Measurements from ENCODE around the gene ARHGAP31.
"Not testable (repeated sequence)": the region's sequence is repeated elsewhere in the genome, so short reads cannot be mapped to it uniquely, and the experiment has no call there.

Gene ARHGAP31

GRCh38 chr3:119294696-119295671 is 801 bp downstream of the ARHGAP31 start:
- DNase-seq (ENCODE audit: low read depth) = peak; percentile 57

DNA sequence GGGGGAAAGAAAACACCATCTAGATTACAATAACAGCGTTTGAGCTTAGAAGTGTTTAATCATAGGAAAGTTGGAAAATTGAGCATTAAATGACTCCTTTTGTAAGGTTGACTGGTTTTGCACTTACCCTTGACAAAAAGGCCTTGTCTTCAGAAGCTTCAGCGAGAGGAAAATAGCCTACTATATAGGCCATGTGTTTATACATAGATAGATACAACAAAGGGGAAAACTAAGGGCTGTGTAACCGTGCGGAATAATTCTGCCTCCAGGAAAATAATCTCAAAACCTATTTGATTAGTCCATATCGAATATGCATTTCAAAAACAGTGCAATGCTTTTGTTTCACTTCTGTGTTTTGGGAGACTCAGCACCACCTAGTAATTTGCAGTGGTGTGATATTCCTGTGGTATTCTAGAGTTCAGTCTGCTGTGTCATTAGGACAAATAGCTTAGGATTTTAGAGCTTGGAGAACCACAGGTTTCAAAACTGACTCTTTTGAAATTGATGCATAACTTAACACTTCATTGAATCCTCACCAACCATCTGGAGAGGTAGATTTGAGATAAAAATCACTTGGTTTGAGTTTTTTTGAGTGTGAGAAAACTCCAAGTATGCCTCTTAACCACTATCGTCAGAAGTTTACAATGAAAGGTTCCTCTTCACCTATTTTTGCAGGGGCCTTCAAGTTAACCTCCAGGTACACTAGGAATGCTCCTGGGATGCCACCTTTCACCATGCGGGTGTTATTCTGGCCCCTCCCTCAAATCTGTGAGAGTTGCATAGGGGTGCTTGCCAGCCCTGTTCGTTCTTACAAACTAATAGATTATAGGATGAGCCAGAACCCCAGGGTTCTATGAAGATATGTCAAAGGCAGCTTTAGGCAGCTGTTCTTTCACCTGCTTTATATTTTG is 1.9 kb downstream of the ARHGAP31 start:
- DNase-seq (ENCODE audit: low read depth) = peak; percentile 64

GRCh38 chr3:119296727-119297122 is 2.5 kb downstream of the ARHGAP31 start:
- DNase-seq (ENCODE audit: low read depth) = no peak

- peak; percentile 72 for DNase-seq (ENCODE audit: low read depth)
These were observed 3.0 kb downstream of the ARHGAP31 start for GRCh38 chr3:119297169-119297568.

DNA sequence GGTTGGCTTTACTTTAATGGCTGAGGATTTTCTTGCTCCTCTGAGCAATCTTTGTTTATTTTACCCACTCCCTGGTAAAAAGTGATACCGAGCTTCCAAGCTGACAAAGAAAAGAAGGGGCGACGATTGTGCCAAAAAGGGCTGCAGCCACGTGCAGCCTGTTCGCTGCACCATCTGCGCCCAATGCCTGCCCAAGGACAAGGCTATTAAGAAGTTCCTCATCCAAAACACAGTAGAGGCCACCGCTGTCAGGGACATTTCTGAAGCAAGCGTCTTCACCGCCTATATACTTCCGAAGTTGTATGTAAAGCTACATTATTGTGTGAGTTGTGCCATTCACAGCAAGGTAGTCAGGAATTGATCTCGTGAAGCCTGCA is 4.4 kb downstream of the ARHGAP31 start:
- no peak for DNase-seq (ENCODE audit: low read depth)

- peak; percentile 32 for DNase-seq (ENCODE audit: low read depth)
These were observed 6.8 kb downstream of the ARHGAP31 start for GRCh38 chr3:119300991-119301391.

GRCh38 chr3:119301662-119302061 is 7.5 kb downstream of the ARHGAP31 start:
- DNase-seq (ENCODE audit: low read depth) = no peak

DNA sequence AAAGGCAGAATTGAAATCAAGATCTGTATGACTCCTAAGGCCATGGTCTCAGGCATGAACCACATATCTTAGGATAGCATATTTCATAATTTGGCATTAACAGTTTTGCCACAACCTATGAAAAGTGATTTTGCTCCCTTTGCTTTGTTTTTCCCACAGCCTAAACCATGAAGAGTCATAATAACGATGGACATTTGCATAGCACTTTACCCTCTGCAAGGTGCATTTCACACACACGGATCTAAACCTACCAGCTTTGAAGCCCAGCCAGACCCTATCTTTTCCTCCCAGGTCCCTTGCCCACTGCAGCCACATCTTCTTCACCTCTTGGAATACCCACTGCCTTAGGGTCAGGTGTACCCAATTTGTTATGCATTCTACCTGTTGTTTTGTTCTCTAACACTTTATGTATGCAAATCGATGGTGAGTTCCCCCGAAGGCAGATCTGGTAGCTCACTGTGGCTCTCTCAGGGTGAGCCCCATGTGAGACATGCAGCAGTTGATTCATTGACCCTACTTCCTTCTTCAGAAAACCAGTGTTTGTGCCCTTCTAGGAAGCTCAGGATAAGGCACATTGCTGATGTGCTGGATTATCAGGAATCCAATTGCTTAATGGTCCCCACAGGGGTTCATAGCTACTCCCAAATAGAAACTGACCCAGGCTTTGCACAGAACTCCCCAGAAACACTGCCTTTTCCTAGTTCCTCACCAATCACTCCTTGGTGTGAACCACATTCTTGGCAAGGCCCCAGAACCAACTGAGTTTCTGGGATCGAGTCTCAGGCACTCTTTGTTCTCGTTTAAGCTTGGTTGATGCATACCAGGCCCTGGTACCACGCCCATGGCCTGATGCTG is 8.7 kb downstream of the ARHGAP31 start:
- peak; percentile 53 for DNase-seq (ENCODE audit: low read depth)

- peak; percentile 93 for DNase-seq (ENCODE audit: low read depth)
These were observed 10.1 kb downstream of the ARHGAP31 start for GRCh38 chr3:119304201-119304713.

GRCh38 chr3:119305286-119305685 is 11.1 kb downstream of the ARHGAP31 start:
- DNase-seq (ENCODE audit: low read depth) = peak; percentile 57

DNA sequence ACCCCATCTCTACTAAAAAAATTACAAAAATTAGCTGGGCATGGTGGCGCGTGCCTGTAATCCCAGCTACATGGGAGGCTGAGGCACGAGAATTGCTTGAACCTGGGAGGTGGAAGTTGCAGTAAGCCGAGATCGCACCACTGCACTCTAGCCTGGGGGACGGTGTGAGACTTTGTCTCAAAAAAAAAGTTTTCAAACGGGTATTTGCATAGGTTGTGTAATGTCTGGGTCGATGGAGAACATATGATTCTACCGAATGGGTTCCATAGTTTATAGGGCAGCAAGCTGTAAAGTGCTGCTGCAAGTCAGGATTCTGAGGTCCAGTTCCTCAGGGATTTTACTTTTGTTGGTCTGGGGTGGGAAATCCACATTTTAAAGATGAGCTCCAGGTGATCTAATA is 12.2 kb downstream of the ARHGAP31 start:
- not testable (repeated sequence) for DNase-seq (ENCODE audit: low read depth)

- DNase-seq (ENCODE audit: low read depth) = peak; percentile 18
These were observed 14.2 kb downstream of the ARHGAP31 start for GRCh38 chr3:119308355-119308754.

- no peak for DNase-seq (ENCODE audit: low read depth)
These were observed 15.4 kb downstream of the ARHGAP31 start for GRCh38 chr3:119309591-119309990.

GRCh38 chr3:119310071-119310470 is 15.9 kb downstream of the ARHGAP31 start:
- DNase-seq (ENCODE audit: low read depth) = peak; percentile 99

DNA sequence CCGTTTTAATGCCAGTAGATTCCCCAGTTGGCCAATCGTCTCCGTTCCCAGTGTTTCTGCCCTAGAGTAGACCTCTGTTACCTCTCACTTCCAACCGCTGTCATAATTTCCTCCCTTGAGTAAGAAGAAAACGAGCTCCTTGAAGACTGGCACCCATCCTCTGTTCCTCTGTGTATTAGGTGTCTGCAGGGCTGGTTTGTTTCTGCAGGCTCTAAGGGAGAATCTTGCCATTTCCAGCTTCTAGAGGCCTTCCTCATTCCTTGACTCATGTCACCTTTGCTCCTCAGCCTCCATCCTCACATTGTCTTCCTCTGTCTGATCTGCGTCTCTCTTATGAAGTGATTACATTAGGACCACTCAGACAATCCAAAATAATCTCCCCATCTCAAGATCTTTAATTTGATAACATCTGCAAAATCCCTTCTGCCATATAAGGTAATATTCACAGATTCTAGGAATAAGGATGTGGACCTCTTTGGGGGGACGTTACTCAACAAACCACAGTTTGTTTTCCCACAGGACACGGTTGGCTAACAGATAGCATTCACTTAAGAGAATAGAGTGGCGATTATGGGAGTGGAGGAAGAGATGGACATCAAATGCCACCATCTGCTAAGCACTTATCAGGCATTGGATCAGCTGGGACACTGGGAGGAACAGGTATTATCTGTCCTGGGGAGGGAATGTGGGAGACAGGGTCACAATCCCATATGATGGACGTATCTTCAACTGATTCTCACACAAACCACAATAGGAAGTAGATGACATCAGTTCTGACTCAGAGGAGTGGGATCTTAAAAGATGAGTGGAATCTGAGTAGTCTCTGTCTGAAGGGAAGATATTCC is 17.1 kb downstream of the ARHGAP31 start:
- DNase-seq (ENCODE audit: low read depth) = peak; percentile 92

DNA sequence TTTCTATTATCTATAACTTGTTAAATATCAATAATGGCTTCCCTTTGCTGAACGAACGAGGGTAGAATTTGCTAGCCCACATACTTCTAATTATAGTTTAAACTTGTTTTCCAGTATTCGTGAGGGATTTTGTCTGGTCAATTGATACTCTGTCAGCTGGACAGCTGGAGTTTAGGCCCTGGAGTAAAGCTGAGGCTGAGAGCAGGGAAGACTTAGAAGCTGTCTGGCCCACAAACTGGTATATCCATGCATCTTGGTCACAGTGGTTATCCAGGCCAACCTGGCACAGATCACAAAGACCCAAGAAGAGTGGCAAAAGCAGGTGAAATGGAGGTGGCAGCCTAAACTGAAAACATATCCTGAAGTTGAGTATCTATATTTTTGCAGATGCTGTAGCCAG is 19.3 kb downstream of the ARHGAP31 start:
- no peak for DNase-seq (ENCODE audit: low read depth)

GRCh38 chr3:119314821-119315220 is 20.6 kb downstream of the ARHGAP31 start:
- DNase-seq (ENCODE audit: low read depth) = no peak

DNA sequence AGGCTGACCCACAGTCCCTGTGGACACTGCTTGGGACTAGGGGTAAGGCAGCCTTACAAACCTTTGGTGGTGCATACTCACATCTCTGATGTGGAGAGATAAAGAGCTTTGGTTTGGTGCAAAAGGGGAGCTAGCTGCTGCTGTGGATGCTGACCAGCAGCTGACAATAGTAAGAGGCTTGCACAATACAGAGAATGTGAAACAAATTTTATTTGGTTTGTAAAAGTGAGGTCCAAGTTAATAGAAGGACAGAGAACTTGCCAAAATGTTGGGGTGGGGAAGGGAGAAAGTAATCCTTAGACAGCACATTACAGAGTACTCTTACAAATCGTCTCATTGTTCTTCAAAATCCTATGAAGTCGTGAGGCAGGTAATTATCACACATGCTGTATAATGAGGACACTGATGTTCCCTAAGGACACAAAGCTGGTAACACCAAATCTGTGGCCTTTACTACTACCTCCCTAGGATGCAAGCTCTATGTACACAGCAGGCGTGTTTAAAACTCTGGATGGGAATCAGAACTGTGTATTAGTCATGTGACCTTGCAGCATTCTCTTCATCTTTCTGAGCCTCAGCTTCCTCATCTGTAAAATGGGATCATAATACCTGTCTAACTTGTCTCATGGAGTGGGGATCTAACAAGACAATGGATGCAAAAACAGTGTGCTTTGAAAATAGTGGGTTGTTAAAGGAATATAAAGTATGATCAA is 21.6 kb downstream of the ARHGAP31 start:
- peak; percentile 36 for DNase-seq (ENCODE audit: low read depth)

DNA sequence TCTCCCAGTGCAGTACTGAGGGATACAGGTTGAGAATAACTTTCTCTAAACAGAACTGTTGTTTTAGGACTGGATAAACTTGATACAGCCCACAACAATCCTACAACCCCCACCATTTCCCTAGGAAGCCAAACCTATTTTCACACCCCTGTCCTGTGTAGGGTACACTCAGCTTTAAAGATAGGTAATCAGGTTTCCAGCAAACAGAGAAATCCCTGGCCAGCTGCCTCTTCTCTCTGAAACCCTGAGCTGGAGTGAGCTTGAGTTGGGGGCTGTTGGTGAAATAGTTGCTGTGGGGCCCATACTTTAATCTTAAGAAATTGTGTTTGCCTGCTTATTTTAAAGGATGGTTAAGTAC is 22.1 kb downstream of the ARHGAP31 start:
- DNase-seq (ENCODE audit: low read depth) = no peak

- DNase-seq (ENCODE audit: low read depth) = peak; percentile 68
These were observed 24.7 kb downstream of the ARHGAP31 start for GRCh38 chr3:119318876-119319275.

Data from EH (cell line).